ENCODE measurements around the gene B4GALT2. TPM values are rescaled to one million over a fixed set of nuclear protein-coding genes. Genes with fewer than 3 reads are reported as not detected.

Gene B4GALT2
- total and polyA plus RNA-seq, 9 of the 15 experiments (the other 6 are each of a cell fraction or from before 2014, with no cell fraction given): 1.3 to 86.8 (median 43.8) TPM

DNA sequence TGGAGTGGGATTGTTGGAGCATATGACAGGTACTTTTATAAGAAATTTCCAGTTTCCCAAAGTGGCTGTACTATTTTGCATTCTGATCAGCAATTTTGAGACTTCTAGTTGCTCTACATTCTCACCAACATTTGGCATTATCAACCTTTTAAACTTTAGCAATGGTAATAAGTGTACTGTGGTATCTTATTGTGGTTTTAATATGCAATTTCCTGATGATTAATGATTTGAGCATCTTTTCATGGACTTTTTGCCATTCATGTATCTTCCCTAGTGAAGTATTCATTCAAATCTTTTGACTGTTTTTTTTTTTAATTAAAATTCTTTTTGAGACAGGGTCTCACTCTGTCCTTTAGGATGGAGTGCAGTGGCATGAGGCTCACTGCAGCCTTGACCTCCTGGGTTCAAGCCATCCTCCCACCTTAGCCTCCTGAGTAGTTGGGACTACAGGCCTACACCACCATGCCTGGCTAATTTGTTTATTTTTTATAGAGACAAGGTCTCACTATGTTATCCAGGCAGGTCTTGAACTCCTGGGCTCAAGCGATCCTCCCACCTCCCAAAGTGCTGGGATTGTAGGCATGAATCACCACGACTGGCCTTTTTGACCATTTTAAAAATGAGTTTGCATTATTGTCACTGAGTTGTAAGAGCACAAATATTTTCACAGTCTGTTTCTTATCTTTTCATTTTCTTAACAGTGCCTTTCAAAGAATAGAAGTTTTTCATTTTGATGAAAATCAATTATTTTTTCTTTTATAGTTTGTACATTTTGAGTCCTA is 60.1 kb downstream of the B4GALT2 start (continued):
- TF ChIP-seq CBFA2T2 (conservative IDR thresholded peaks at IDR 0.05) (peak; percentile 44), SMARCE1 (IDR thresholded peaks at IDR 0.05) (peak; percentile 74), DPF2 (IDR thresholded peaks at IDR 0.05) (peak; percentile 72), MAZ (CRISPR knock-in tag; conservative IDR thresholded peaks at IDR 0.05 in 1 of 2, IDR thresholded peaks at IDR 0.05 in 1 of 2) (no peak), FOSL1 (tag; conservative IDR thresholded peaks at IDR 0.05) (peak; percentile 80), L3MBTL2 (IDR thresholded peaks at IDR 0.05) (no peak), RBM15 (IDR thresholded peaks at IDR 0.05; ENCODE audit: insufficient read depth, low read length) (no peak)
- TF ChIP-seq, protein P1, sequence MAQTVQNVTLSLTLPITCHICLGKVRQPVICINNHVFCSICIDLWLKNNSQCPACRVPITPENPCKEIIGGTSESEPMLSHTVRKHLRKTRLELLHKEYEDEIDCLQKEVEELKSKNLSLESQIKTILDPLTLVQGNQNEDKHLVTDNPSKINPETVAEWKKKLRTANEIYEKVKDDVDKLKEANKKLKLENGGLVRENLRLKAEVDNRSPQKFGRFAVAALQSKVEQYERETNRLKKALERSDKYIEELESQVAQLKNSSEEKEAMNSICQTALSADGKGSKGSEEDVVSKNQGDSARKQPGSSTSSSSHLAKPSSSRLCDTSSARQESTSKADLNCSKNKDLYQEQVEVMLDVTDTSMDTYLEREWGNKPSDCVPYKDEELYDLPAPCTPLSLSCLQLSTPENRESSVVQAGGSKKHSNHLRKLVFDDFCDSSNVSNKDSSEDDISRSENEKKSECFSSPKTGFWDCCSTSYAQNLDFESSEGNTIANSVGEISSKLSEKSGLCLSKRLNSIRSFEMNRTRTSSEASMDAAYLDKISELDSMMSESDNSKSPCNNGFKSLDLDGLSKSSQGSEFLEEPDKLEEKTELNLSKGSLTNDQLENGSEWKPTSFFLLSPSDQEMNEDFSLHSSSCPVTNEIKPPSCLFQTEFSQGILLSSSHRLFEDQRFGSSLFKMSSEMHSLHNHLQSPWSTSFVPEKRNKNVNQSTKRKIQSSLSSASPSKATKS (CRISPR knock-in tag; IDR thresholded peaks at IDR 0.05): no peak

DNA sequence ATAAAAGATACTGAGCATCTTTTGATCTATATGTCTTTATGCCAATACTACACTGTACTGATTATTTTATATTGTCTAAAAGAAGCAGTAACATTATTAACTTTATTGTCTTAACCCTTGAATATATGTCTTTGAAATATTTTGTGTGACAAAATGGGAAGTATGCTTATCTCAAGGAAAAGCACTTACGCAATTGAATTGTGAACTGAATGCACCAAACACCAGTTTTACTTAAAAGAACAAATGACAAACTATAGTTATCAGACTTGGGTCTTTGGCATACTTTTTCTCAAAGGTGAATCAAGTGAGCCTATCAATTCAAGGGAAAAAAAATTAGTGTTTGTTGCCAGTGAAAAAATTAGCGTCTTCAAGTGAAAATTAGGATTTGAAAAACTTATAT is 61.4 kb downstream of the B4GALT2 start:
- Histone ChIP-seq H3K4me2 (ENCODE audit: insufficient read depth, low read length) (no peak overlapping the region), H2AFZ (ENCODE audit: low read depth, low read length) (no peak overlapping the region), H3K9me3 (replicated peaks; ENCODE audit: control insufficient read depth, insufficient read depth, low read depth, low read length) (no peaks in the 10 kb centered on the region), H3K4me1 (replicated peaks in 1 of 2; ENCODE audit: control insufficient read depth in 2 of 2, insufficient read depth in 2 of 2, low read length in 2 of 2) (peaks cover 40 to 46% of the 10 kb centered on the region in 2 experiments), H3K9me1 (ENCODE audit: control insufficient read depth, insufficient read depth, low read length) (no peaks in the 10 kb centered on the region), H3K79me2 (ENCODE audit: control insufficient read depth, insufficient read depth, low read length) (no peaks in the 10 kb centered on the region), H3K9ac (ENCODE audit: insufficient read depth in 1 of 2, low read depth in 2 of 2, low read length in 2 of 2) (no peak overlapping the region), H3K36me3 (ENCODE audit: control insufficient read depth, insufficient read depth, low read length) (no peaks in the 10 kb centered on the region), H3K27me3 (ENCODE audit: control insufficient read depth in 2 of 2, insufficient read depth in 2 of 2, low read length in 2 of 2) (no peaks in the 10 kb centered on the region), H4K20me1 (replicated peaks; ENCODE audit: control insufficient read depth, insufficient read depth, low read length) (no peaks in the 10 kb centered on the region), H3K27ac (ENCODE audit: extremely low read depth, low read depth, low read length) (no peak overlapping the region), H3K4me3 (no peak overlapping the region)
- DNase-seq (ENCODE audit: extremely low read depth in 1 of 4, low spot score in 3 of 4): no peak
- POLR2A ChIA-PET: interaction anchor here (0.5 to 1.4 kb wide), 4 partner anchors 8 to 277 kb away, joined by 3 to 6 read pairs (median 4); no protein-coding TSS in a partner anchor
- intact Hi-C loops (cut with micrococcal nuclease) (no loop called here), in situ Hi-C loops (cut with MboI) (loop anchor here (5.0 kb wide), 1 partner anchor 33 kb away; no protein-coding TSS in a partner anchor)
- FAIRE-seq: peak; percentile 37
- ATAC-seq: no peak
- WGBS (ENCODE audit: insufficient coverage, low coverage, missing lambda C conversion rate): 18% methylated on average over 2 of the region's 2 CpGs
- BruUV-seq (replicated peaks): no TSS peak
- CTCF ChIA-PET (ENCODE audit: low intra/inter-chr PET ratio): no interaction called here
- TF ChIP-seq, protein P2, sequence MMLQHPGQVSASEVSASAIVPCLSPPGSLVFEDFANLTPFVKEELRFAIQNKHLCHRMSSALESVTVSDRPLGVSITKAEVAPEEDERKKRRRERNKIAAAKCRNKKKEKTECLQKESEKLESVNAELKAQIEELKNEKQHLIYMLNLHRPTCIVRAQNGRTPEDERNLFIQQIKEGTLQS (IDR thresholded peaks at IDR 0.05): peak; percentile 35; the same call in 1 of the 2 replicates
- TF ChIP-seq, protein P2 (CRISPR knock-in tag; conservative IDR thresholded peaks at IDR 0.05): no peak
- TF ChIP-seq COPS2 (conservative IDR thresholded peaks at IDR 0.05) (no peak), TEAD4 (IDR thresholded peaks at IDR 0.05; ENCODE audit: low read length) (peak; percentile 15; the same call in 1 of the 2 replicates), TEAD4 (CRISPR knock-in tag; IDR thresholded peaks at IDR 0.05; ENCODE audit: borderline replicate concordance) (no peak), PHF20 (IDR thresholded peaks at IDR 0.05; ENCODE audit: partially characterized antibody) (no peak), ZNF146 (CRISPR knock-in tag; IDR thresholded peaks at IDR 0.05; ENCODE audit: unreplicated experiment) (no peak)
- TF ChIP-seq, protein P3, sequence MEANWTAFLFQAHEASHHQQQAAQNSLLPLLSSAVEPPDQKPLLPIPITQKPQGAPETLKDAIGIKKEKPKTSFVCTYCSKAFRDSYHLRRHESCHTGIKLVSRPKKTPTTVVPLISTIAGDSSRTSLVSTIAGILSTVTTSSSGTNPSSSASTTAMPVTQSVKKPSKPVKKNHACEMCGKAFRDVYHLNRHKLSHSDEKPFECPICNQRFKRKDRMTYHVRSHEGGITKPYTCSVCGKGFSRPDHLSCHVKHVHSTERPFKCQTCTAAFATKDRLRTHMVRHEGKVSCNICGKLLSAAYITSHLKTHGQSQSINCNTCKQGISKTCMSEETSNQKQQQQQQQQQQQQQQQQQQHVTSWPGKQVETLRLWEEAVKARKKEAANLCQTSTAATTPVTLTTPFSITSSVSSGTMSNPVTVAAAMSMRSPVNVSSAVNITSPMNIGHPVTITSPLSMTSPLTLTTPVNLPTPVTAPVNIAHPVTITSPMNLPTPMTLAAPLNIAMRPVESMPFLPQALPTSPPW (CRISPR knock-in tag; IDR thresholded peaks at IDR 0.05): no peak

Data from K562 (cell line).